ENCODE data around the gene PDP2.

DNA sequence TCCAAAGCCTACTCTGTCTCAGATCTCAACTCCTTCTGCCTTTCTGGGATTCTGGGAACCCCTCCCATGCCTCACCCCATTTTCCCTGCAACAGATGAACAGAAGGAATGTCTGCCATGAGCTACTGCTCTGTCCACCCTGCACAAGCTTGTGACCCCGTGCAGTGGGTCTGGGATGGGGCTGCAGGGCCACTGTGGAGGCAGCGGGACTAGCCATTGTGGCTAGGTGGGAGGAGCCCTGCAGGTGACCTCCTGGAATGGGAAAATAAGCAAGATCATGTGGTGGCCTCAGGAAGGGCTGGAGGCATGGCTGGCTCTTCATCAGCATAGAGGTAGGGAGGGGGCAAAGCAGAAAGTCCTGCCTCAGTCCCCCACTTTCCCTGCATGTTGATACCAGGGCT lies 13.7 kb downstream of the PDP2 start:
- TF ChIP-seq, protein P1, sequence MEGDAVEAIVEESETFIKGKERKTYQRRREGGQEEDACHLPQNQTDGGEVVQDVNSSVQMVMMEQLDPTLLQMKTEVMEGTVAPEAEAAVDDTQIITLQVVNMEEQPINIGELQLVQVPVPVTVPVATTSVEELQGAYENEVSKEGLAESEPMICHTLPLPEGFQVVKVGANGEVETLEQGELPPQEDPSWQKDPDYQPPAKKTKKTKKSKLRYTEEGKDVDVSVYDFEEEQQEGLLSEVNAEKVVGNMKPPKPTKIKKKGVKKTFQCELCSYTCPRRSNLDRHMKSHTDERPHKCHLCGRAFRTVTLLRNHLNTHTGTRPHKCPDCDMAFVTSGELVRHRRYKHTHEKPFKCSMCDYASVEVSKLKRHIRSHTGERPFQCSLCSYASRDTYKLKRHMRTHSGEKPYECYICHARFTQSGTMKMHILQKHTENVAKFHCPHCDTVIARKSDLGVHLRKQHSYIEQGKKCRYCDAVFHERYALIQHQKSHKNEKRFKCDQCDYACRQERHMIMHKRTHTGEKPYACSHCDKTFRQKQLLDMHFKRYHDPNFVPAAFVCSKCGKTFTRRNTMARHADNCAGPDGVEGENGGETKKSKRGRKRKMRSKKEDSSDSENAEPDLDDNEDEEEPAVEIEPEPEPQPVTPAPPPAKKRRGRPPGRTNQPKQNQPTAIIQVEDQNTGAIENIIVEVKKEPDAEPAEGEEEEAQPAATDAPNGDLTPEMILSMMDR (IDR thresholded peaks at IDR 0.05) = no peak
- no peak for TF ChIP-seq POLR2A (IDR thresholded peaks at IDR 0.05)

Measured in adrenal gland (tissue), 5 donors.